ENCODE measurements around the gene SCLY. TPM values are rescaled to one million over a fixed set of nuclear protein-coding genes. Genes with fewer than 3 reads are reported as not detected.
A peak's percentile ranks its signal among the peaks of the same experiment; 100 is the strongest.

SCLY gene
- polyA plus RNA-seq, 1 experiment, result 7.7 TPM

DNA sequence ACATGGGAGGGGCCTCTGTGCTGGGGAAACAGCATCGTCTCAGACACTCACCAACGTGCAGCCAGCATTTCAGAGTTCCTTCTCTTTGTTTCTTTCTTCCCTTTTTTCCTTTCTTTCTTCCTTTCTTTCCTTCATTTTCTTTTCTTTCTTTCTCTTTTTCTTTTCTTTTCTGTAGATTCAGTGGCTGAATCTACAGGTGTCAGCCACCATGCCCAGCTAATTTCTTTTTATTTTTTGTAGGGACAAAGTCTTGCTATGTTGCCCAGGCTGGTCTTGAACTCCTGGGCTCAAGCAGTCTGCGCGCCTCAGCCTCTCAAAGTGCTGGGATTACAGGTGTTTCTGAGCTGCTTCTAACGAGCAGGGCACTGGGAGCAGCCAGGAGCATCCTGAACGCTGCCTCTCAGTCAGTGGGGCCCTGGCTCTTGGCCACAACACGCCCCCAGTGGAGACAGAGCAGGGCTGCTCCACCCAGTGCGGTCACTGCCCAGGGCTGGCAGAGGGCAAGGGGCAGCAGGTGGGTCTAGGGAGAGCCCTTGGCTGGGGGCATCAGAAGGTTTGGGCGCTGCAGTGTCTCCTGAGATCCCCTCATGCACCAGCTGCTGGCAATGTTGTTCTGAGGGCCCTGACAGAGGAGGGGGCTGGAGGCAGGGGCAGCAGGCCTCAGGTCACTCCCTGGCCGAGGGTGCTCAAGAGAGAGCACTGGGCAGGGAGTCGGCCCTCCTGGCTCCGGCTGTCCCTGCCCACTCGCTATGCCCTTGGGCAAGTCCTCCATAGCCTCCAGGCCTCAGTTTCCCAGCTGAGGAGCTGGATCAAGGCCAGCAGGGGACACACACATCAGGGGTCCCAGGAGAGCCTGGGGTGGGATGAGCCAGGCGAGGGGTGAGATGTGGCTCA is 72.9 kb downstream of the SCLY start:
- H3K27me3 ChIP-seq (ENCODE audit: control insufficient read depth, insufficient read depth, low read length), result no peaks in the 10 kb centered on the region
- H3K4me3 ChIP-seq (ENCODE audit: low read depth, low read length), result no peak overlapping the region
- no peak for DNase-seq (ENCODE audit: low read depth)
- no peaks in the 10 kb centered on the region for H3K36me3 ChIP-seq (ENCODE audit: control insufficient read depth, insufficient read depth, low read length)
- ChIA-PET POLR2A (no interaction called here), CTCF (interaction anchor here (0.6 to 1.3 kb wide), 2 partner anchors 8 to 10 kb away, joined by 3 to 4 read pairs; no protein-coding TSS in a partner anchor)
- TF ChIP-seq, protein P1, sequence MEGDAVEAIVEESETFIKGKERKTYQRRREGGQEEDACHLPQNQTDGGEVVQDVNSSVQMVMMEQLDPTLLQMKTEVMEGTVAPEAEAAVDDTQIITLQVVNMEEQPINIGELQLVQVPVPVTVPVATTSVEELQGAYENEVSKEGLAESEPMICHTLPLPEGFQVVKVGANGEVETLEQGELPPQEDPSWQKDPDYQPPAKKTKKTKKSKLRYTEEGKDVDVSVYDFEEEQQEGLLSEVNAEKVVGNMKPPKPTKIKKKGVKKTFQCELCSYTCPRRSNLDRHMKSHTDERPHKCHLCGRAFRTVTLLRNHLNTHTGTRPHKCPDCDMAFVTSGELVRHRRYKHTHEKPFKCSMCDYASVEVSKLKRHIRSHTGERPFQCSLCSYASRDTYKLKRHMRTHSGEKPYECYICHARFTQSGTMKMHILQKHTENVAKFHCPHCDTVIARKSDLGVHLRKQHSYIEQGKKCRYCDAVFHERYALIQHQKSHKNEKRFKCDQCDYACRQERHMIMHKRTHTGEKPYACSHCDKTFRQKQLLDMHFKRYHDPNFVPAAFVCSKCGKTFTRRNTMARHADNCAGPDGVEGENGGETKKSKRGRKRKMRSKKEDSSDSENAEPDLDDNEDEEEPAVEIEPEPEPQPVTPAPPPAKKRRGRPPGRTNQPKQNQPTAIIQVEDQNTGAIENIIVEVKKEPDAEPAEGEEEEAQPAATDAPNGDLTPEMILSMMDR (IDR thresholded peaks at IDR 0.05; ENCODE audit: insufficient read depth, low read depth, low read length), result 0 out of 2 replicates have a peak, but pooled peaks have one; percentile 2

DNA sequence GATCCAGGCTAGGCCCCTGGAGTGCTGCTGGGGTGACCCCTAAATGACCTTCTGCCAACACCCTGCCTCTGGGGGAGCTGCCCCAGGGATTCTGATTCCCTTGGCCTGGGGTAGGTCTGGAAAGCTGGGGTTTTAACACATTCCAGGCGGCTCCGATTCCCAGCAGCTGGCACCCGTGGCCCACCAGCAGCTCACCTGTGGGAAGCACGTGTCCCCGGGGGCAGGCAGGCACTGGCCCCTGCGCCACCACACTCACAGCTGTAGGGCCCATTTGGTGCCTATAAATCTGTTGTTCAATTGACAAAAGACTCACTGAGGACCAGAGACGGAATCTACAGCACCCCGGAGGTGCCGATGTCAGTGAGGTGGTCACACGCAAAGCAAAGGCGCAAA is 73.6 kb downstream of the SCLY start:
- DNase-seq (ENCODE audit: low read depth), result no peak
- no peaks in the 10 kb centered on the region for H3K36me3 ChIP-seq (ENCODE audit: control insufficient read depth, insufficient read depth, low read length)
- ChIA-PET CTCF (interaction anchor here (1.3 kb wide), 1 partner anchor 9 kb away, joined by 4 read pairs; no protein-coding TSS in a partner anchor), POLR2A (no interaction called here)
- TF ChIP-seq, protein P1 (IDR thresholded peaks at IDR 0.05; ENCODE audit: insufficient read depth, low read depth, low read length), result no peak
- H3K27me3 ChIP-seq (ENCODE audit: control insufficient read depth, insufficient read depth, low read length), result no peaks in the 10 kb centered on the region
- no peak overlapping the region for H3K4me3 ChIP-seq (ENCODE audit: low read depth, low read length)

DNA sequence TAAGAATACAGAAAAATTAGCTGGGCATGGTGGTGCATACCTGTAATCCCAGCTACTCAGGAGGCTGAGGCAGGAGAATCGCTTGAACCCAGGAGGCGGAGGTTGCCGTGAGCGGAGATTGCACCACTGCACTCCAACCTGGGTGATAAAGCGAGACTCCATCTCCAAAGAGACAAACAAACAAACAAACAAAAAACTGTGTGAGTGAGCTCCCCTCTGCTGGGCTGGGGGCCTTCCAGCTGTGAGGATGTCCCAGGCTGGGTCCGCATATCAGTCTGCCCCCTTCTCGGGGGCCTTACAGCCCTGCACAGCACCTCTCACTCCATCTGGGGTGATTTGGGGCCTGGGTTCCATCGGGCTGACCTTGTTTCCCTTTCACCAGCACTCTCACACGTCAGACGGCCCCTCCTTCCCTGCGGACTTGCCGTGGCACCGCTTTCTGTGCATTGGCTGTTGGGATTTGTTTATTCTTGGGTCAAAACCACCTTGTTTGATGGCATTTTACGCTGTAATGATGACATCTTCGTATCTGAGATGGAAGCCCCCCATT is 74.9 kb downstream of the SCLY start:
- ChIA-PET POLR2A (no interaction called here), CTCF (no interaction called here)
- Histone ChIP-seq H3K4me3 (ENCODE audit: low read depth, low read length) (no peak overlapping the region), H3K36me3 (ENCODE audit: control insufficient read depth, insufficient read depth, low read length) (no peaks in the 10 kb centered on the region), H3K27me3 (ENCODE audit: control insufficient read depth, insufficient read depth, low read length) (no peaks in the 10 kb centered on the region)
- TF ChIP-seq, protein P1 (IDR thresholded peaks at IDR 0.05; ENCODE audit: insufficient read depth, low read depth, low read length), result no peak
- DNase-seq (ENCODE audit: low read depth), result no peak

DNA sequence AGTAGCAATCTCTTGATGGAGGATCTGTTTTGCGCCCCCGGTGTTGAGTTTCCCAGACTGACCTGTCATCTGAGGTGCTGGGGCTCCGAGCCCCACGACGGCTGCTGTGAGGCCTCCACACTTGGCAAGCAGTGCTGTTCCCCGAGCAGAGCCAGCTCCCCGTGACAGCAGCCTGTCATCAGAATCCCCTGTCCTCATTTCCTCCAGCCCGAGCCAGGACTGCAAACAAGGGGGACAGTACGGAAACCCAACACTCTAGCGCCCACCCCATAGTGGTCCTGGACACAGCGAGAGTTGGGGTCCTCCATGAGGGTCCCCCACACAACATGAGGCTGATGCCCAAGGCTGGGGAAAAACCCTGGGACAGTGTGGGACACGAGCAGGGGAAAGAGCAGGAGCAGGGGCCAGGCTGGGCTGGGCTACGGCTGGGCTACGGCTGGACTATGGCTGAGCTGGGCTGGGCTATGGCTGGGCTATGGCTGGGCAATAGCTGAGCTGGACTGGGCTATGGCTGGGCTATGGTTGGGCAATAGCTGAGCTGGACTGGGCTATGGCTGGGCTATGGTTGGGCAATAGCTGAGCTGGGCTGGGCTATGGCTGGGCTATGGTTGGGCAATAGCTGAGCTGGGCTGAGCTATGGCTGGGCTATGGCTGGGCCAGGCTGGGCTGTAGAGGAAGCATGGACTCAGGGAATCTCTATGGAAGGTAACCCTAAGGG is 76.2 kb downstream of the SCLY start:
- POLR2A ChIA-PET, result no interaction called here
- CTCF ChIA-PET, result interaction anchor here (1.6 to 1.8 kb wide), 2 partner anchors 10 to 40 kb away, joined by 3 to 5 read pairs; no protein-coding TSS in a partner anchor
- H3K4me3 ChIP-seq (ENCODE audit: low read depth, low read length), result no peak overlapping the region
- no peaks in the 10 kb centered on the region for H3K27me3 ChIP-seq (ENCODE audit: control insufficient read depth, insufficient read depth, low read length)
- H3K36me3 ChIP-seq (ENCODE audit: control insufficient read depth, insufficient read depth, low read length), result no peaks in the 10 kb centered on the region
- TF ChIP-seq, protein P1 (IDR thresholded peaks at IDR 0.05; ENCODE audit: insufficient read depth, low read depth, low read length), result no peak
- DNase-seq (ENCODE audit: low read depth), result no peak

DNA sequence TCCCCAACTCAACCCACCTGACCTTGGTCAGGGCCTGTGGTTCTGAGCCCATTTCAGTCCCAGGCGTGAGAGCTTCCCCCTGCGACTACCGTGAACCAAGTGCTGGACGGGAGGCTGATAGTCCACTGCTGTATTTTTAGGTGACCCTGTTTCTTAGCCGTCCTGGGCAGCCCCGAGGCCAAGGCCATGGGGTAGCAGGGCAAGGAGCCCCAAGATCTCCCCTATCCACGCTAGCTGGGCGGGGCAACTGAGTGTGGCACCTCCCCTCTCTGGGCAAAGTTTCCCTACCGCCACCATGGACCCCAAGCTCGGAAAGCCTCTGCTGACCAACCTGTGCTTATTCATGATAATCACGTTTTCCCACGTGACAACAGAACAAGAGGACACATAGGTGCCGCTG is 77.1 kb downstream of the SCLY start:
- TF ChIP-seq, protein P1 (IDR thresholded peaks at IDR 0.05; ENCODE audit: insufficient read depth, low read depth, low read length), result no peak
- no peak overlapping the region for H3K4me3 ChIP-seq (ENCODE audit: low read depth, low read length)
- ChIA-PET CTCF (interaction anchor here (1.6 to 1.8 kb wide), 2 partner anchors 11 to 39 kb away, joined by 3 to 5 read pairs; no protein-coding TSS in a partner anchor), POLR2A (no interaction called here)
- no peaks in the 10 kb centered on the region for H3K27me3 ChIP-seq (ENCODE audit: control insufficient read depth, insufficient read depth, low read length)
- H3K36me3 ChIP-seq (ENCODE audit: control insufficient read depth, insufficient read depth, low read length), result no peaks in the 10 kb centered on the region
- no peak for DNase-seq (ENCODE audit: low read depth)
